ENCODE measurements around the gene MAGEA8.
"Not testable (repeated sequence)": the region's sequence is repeated elsewhere in the genome, so short reads cannot be mapped to it uniquely, and the experiment has no call there.

DNA sequence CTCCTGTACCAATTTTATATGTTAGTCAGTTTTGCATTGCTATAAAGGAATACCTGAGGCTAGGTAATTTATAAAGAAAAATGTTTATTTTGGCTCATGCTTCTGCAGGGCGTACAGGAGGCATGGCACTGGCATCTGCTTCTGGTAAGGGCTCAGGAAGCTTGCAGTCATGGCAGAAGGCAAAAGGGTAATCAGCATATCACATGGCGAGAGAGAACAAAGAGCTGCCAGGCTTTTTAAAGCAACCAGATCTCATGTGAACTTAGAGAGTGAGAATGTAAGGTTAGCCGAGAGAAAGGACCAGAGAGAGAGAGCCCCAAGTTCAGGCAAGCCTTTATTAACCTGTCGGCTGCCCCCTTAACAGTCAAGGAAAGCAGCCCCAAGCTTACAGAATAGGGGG, 42.9 kb downstream of the MAGEA8 start:
- TF ChIP-seq, protein P1, sequence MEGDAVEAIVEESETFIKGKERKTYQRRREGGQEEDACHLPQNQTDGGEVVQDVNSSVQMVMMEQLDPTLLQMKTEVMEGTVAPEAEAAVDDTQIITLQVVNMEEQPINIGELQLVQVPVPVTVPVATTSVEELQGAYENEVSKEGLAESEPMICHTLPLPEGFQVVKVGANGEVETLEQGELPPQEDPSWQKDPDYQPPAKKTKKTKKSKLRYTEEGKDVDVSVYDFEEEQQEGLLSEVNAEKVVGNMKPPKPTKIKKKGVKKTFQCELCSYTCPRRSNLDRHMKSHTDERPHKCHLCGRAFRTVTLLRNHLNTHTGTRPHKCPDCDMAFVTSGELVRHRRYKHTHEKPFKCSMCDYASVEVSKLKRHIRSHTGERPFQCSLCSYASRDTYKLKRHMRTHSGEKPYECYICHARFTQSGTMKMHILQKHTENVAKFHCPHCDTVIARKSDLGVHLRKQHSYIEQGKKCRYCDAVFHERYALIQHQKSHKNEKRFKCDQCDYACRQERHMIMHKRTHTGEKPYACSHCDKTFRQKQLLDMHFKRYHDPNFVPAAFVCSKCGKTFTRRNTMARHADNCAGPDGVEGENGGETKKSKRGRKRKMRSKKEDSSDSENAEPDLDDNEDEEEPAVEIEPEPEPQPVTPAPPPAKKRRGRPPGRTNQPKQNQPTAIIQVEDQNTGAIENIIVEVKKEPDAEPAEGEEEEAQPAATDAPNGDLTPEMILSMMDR (conservative IDR thresholded peaks at IDR 0.05; ENCODE audit: low read depth, low read length), result not testable (repeated sequence)
- not testable (repeated sequence) for TF ChIP-seq EZH2 (IDR thresholded peaks at IDR 0.05; ENCODE audit: borderline replicate concordance, low read depth, low read length, poor library complexity, severe bottlenecking)
